Measurements from ENCODE around the gene THOC2. TPM values are rescaled to one million over a fixed set of nuclear protein-coding genes. Genes with fewer than 3 reads are reported as not detected.

THOC2 gene
- total RNA-seq, 2 donors from 2014 or later = 103 to 123 TPM

DNA sequence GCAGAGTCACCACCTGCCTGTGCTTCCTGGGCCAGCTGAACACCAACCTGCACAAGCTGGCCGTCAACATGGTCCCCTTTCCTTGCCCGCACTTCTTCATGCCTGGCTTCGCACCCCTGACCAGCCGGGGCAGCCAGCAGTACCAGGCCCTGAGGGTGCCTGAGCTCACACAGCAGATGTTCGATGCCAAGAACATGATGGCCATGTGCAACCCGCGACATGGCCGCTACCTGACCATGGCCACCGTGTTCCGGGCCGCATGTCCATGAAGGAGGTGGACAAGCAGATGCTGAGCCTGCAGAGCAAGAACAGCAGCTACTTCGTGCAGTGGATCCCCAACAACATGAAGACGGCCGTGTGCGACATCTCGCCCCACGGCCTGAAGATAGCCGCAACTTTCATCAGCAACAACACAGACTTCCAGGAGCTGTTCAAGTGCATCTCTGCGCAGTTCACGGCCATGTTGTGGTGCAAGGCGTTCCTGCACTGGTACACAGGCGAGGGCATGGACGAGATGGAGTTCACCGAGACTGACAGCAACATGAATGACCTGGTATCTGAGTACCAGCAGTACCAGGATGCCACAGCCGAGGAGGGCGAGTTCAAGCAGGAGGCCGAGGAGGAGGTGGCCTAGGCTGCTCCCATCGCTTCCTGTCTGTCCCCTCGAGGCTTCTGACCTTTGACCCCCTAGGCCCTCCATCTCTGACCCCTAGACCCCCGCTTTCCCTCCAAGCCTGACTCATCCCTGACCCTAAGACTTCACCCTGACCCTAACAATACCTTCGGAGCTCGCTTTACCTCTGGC lies 170.3 kb downstream of the THOC2 start:
- Histone ChIP-seq H3K27ac (no peak overlapping the region), H3K9me3 (no peaks in the 10 kb centered on the region), H3K27me3 (replicated peaks; ENCODE audit: insufficient read depth) (no peaks in the 10 kb centered on the region), H3K4me1 (ENCODE audit: control insufficient read depth in 1 of 2, low read depth in 2 of 2) (no peaks in the 10 kb centered on the region), H3K4me3 (no peak overlapping the region), H3K36me3 (no peaks in the 10 kb centered on the region)
- ATAC-seq (ENCODE audit: insufficient number of reproducible peaks, low FRiP score, low read depth) = no peak
- no peak for DNase-seq (ENCODE audit: low spot score)
- TF ChIP-seq, protein P1, sequence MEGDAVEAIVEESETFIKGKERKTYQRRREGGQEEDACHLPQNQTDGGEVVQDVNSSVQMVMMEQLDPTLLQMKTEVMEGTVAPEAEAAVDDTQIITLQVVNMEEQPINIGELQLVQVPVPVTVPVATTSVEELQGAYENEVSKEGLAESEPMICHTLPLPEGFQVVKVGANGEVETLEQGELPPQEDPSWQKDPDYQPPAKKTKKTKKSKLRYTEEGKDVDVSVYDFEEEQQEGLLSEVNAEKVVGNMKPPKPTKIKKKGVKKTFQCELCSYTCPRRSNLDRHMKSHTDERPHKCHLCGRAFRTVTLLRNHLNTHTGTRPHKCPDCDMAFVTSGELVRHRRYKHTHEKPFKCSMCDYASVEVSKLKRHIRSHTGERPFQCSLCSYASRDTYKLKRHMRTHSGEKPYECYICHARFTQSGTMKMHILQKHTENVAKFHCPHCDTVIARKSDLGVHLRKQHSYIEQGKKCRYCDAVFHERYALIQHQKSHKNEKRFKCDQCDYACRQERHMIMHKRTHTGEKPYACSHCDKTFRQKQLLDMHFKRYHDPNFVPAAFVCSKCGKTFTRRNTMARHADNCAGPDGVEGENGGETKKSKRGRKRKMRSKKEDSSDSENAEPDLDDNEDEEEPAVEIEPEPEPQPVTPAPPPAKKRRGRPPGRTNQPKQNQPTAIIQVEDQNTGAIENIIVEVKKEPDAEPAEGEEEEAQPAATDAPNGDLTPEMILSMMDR (IDR thresholded peaks at IDR 0.05) = no peak

DNA sequence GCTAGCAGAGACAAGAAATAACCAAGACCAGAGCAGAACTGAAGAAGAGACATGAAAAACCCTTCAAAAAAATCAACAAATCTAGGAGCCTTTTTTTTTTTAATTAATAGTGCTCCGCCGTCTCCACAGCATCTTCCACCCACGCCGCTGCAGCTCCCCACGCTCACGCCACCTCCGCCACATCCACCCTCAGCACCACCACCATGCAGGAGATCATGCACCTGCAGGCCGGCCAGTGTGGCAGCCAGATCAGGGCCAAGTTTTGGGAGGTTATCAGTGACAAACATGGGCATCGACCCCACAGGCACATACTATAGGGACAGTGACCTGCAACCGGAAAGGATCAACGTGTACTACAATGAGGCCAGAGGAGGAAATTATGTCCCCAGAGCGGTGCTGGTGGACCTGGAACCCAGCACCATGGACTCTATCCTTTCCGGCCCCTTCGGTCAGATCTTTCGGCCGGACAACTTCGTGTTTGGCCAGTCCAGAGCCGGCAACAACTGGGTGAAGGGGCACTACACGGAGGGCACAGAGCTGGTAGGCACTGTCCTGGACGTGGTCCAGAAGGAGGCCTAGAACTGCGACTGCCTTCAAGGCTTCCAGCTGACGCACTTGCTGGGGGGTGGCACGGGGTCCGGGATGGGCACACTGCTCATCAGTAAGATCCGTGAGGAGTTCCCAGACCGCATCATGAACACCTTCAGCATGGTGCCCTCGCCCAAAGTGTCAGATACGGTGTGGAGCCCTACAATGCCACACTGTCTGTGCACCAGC lies 171.2 kb downstream of the THOC2 start:
- ATAC-seq (ENCODE audit: insufficient number of reproducible peaks, low FRiP score, low read depth) (no peak), DNase-seq (ENCODE audit: low spot score) (no peak)
- Histone ChIP-seq H3K4me3 (no peak overlapping the region), H3K27ac (no peak overlapping the region), H3K27me3 (replicated peaks; ENCODE audit: insufficient read depth) (no peaks in the 10 kb centered on the region), H3K9me3 (no peaks in the 10 kb centered on the region), H3K36me3 (no peaks in the 10 kb centered on the region), H3K4me1 (ENCODE audit: control insufficient read depth in 1 of 2, low read depth in 2 of 2) (no peaks in the 10 kb centered on the region)
- TF ChIP-seq, protein P1 (IDR thresholded peaks at IDR 0.05) = no peak

DNA sequence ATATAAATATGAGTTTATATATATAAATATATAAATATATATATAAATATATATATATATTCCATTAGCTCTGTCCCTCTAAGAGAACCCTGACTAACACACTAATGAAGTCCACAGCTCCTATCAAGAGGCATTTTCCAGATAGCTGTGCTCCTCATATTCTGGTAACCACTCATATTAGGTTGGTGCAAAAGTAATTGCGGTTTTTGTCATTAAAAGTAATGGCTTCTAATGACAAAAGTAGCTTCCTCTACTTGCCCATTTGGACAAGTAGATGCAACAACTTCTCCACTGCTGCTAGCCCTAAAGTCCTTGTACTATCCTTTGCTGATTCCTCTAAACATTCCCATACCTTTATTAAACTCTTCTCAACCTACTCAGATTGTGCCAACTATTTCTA lies 182.0 kb downstream of the THOC2 start:
- DNase-seq (ENCODE audit: low spot score) = no peak
- Histone ChIP-seq H3K9me3 (no peaks in the 10 kb centered on the region), H3K36me3 (no peaks in the 10 kb centered on the region), H3K27me3 (replicated peaks; ENCODE audit: insufficient read depth) (no peaks in the 10 kb centered on the region), H3K4me3 (no peak overlapping the region), H3K4me1 (ENCODE audit: control insufficient read depth in 1 of 2, low read depth in 2 of 2) (no peaks in the 10 kb centered on the region), H3K27ac (no peak overlapping the region)
- TF ChIP-seq, protein P1 (IDR thresholded peaks at IDR 0.05) = no peak
- no peak for ATAC-seq (ENCODE audit: insufficient number of reproducible peaks, low FRiP score, low read depth)

Other genes starting within 250 kb of the THOC2 start
- 10 to 100 TPM; 18.3 to 78.5 TPM for gene XIAP, start 127.0 kb upstream of the THOC2 start, total RNA-seq
- gene STAG2, start 228.7 kb upstream of the THOC2 start, total RNA-seq = 10 to 100 TPM; 40.9 to 52.6 TPM

Data from thoracic aorta (tissue), 2 donors.